Keratinocyte (primary cell): ENCODE measurements around the gene MS4A4A.

ENCODE experiments used
- CTCF ChIP-seq, 3 experiments: IDR thresholded peaks in 1 of 3; conservative IDR thresholded peaks in 1 of 3; optimal IDR thresholded peaks in 1 of 3; 2 replicates in 2 of 3; 3 replicates in 1 of 3; pipeline versions ENCODE3 to v1.5.1; 2011; ENCODE audit warnings: low read length in 3 of 3, mild to moderate bottlenecking in 3 of 3, moderate library complexity in 2 of 3, control low read depth in 1 of 3, inconsistent platforms in 1 of 3; ENCODE audit not compliant: insufficient read depth in 2 of 3; ENCODE audit errors: extremely low read depth in 1 of 3
- EZH2 ChIP-seq: IDR thresholded peaks from one replicate; pipeline ENCODE4 v1.6.1; 2012; ENCODE audit warnings: inconsistent platforms, mild to moderate bottlenecking, low read length, moderate library complexity

- TF ChIP-seq CTCF (optimal IDR thresholded peaks at IDR 0.05 in 1 of 3, IDR thresholded peaks at IDR 0.05 in 1 of 3, conservative IDR thresholded peaks at IDR 0.05 in 1 of 3; ENCODE audit: extremely low read depth in 1 of 3, insufficient read depth in 2 of 3, low read length in 3 of 3) = no peak
- TF ChIP-seq EZH2 = no peak
Observed at GRCh38 chr11:60230681-60231080, 49.8 kb upstream of the MS4A4A start.
